ENCODE data around the gene DLGAP4. TPM values are rescaled to one million over a fixed set of nuclear protein-coding genes. Genes with fewer than 3 reads are reported as not detected.

DLGAP4 gene
- total and polyA plus RNA-seq, 2 of the 8 experiments (the other 6 are each of a cell fraction or from before 2014, with no cell fraction given), result 41.2 to 57.2 TPM

- TF ChIP-seq SP2 (IDR thresholded peaks at IDR 0.05; ENCODE audit: low read length), result no peak
- TF ChIP-seq MAFK (IDR thresholded peaks at IDR 0.05; ENCODE audit: low read depth, low read length), result no peak
- TF ChIP-seq FOSL1 (IDR thresholded peaks at IDR 0.05; ENCODE audit: insufficient read depth, low read depth, low read length), result no peak
- no peak for TF ChIP-seq MAX (IDR thresholded peaks at IDR 0.05)
- no peak for TF ChIP-seq SP4 (IDR thresholded peaks at IDR 0.05; ENCODE audit: low read length)
Measured at GRCh38 chr20:36491901-36492617, 185.9 kb downstream of the DLGAP4 start (continued).

Data from H1 (cell line).